ENCODE measurements around the gene PPFIBP2.

DNA sequence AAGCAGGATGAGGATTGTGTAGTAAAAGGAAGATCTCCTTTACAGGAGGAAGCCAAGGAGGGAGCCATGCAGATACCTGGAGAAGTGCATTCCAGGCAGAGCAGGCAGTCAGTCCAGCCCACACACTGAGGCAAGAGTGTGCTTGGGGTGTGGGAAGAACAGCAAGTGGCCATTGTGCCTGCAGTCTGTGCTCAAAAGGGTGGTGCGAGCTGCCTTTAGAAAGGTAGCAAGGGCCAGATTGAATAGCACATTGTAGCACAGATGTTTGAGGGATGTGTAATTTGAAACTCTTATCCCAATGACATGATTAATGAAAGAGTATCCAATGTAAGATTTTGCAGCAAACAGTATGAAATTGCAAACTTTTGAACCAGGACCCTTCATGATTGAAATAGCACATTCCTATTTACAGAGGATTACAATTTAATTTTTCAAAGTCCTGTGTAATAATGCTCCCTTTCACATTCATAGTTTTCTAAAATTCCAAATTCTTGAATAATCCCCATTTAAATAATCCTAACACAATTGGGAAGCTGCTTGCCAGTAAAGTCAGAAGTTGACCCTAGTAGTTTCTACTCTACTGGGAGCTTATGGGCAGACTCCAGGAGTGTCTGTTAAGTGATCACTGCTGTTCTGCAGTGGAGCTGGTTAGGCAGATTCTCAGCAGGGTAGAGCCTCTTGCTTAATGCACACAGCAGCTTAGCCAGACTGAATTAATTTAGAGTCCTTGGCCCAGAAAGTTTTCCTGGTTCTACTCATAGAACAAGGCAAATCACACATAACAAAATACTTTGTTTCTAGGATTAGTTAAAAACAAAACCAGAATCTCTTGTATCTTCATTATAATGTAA, 81.4 kb downstream of the PPFIBP2 start:
- TF ChIP-seq, protein P1, sequence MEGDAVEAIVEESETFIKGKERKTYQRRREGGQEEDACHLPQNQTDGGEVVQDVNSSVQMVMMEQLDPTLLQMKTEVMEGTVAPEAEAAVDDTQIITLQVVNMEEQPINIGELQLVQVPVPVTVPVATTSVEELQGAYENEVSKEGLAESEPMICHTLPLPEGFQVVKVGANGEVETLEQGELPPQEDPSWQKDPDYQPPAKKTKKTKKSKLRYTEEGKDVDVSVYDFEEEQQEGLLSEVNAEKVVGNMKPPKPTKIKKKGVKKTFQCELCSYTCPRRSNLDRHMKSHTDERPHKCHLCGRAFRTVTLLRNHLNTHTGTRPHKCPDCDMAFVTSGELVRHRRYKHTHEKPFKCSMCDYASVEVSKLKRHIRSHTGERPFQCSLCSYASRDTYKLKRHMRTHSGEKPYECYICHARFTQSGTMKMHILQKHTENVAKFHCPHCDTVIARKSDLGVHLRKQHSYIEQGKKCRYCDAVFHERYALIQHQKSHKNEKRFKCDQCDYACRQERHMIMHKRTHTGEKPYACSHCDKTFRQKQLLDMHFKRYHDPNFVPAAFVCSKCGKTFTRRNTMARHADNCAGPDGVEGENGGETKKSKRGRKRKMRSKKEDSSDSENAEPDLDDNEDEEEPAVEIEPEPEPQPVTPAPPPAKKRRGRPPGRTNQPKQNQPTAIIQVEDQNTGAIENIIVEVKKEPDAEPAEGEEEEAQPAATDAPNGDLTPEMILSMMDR (IDR thresholded peaks at IDR 0.05), result no peak
- TF ChIP-seq, protein P2, sequence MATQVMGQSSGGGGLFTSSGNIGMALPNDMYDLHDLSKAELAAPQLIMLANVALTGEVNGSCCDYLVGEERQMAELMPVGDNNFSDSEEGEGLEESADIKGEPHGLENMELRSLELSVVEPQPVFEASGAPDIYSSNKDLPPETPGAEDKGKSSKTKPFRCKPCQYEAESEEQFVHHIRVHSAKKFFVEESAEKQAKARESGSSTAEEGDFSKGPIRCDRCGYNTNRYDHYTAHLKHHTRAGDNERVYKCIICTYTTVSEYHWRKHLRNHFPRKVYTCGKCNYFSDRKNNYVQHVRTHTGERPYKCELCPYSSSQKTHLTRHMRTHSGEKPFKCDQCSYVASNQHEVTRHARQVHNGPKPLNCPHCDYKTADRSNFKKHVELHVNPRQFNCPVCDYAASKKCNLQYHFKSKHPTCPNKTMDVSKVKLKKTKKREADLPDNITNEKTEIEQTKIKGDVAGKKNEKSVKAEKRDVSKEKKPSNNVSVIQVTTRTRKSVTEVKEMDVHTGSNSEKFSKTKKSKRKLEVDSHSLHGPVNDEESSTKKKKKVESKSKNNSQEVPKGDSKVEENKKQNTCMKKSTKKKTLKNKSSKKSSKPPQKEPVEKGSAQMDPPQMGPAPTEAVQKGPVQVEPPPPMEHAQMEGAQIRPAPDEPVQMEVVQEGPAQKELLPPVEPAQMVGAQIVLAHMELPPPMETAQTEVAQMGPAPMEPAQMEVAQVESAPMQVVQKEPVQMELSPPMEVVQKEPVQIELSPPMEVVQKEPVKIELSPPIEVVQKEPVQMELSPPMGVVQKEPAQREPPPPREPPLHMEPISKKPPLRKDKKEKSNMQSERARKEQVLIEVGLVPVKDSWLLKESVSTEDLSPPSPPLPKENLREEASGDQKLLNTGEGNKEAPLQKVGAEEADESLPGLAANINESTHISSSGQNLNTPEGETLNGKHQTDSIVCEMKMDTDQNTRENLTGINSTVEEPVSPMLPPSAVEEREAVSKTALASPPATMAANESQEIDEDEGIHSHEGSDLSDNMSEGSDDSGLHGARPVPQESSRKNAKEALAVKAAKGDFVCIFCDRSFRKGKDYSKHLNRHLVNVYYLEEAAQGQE (IDR thresholded peaks at IDR 0.05; ENCODE audit: insufficient read depth in 1 of 2, low read depth in 2 of 2, low read length in 1 of 2), result no peak
- TF ChIP-seq POLR2AphosphoS5 (IDR thresholded peaks at IDR 0.05; ENCODE audit: low read depth, low read length), result no peak
- TF ChIP-seq TCF7L2 (IDR thresholded peaks at IDR 0.05; ENCODE audit: low read depth, low read length), result no peak
